Measurements from ENCODE around the gene GPR150.

The GPR150 gene

GRCh38 chr5:95623706-95624105 lies 3.8 kb downstream of the GPR150 start:
- DNase-seq (ENCODE audit: low read depth): no peak
- no peak for TF ChIP-seq POLR2A (IDR thresholded peaks at IDR 0.05; ENCODE audit: extremely low read depth, insufficient read length)
- TF ChIP-seq MYC (IDR thresholded peaks at IDR 0.05; ENCODE audit: low read depth, low read length): no peak
- TF ChIP-seq CTCF (IDR thresholded peaks at IDR 0.05; ENCODE audit: low read depth, low read length): no peak
- no peak for TF ChIP-seq MAX (IDR thresholded peaks at IDR 0.05; ENCODE audit: low read depth, low read length)
- no peak overlapping the region for H3K4me3 ChIP-seq (ENCODE audit: low read depth, low read length)

- DNase-seq (ENCODE audit: low read depth): no peak
These were observed 4.5 kb downstream of the GPR150 start for GRCh38 chr5:95624368-95624767.

GRCh38 chr5:95626701-95627100 lies 6.8 kb downstream of the GPR150 start:
- TF ChIP-seq CTCF (IDR thresholded peaks at IDR 0.05; ENCODE audit: low read depth, low read length) (no peak), MYC (IDR thresholded peaks at IDR 0.05; ENCODE audit: low read depth, low read length) (no peak), MAX (IDR thresholded peaks at IDR 0.05; ENCODE audit: low read depth, low read length) (no peak), POLR2A (IDR thresholded peaks at IDR 0.05; ENCODE audit: extremely low read depth, insufficient read length) (no peak)
- DNase-seq (ENCODE audit: low read depth): no peak

More at GRCh38 chr5:95624368-95624767, 4.5 kb downstream of the GPR150 start:
- H3K4me3 ChIP-seq (ENCODE audit: low read depth, low read length): no peak overlapping the region
- TF ChIP-seq CTCF (IDR thresholded peaks at IDR 0.05; ENCODE audit: low read depth, low read length): no peak
- no peak for TF ChIP-seq MAX (IDR thresholded peaks at IDR 0.05; ENCODE audit: low read depth, low read length)

GRCh38 chr5:95627971-95628810 lies 8.3 kb downstream of the GPR150 start:
- no peak for DNase-seq (ENCODE audit: low read depth)
- TF ChIP-seq MYC (IDR thresholded peaks at IDR 0.05; ENCODE audit: low read depth, low read length) (no peak), MAX (IDR thresholded peaks at IDR 0.05; ENCODE audit: low read depth, low read length) (no peak), CTCF (IDR thresholded peaks at IDR 0.05; ENCODE audit: low read depth, low read length) (no peak), POLR2A (IDR thresholded peaks at IDR 0.05; ENCODE audit: extremely low read depth, insufficient read length) (no peak)
- H3K4me3 ChIP-seq (ENCODE audit: low read depth, low read length): no peak overlapping the region

More at GRCh38 chr5:95626701-95627100, 6.8 kb downstream of the GPR150 start:
- no peak overlapping the region for H3K4me3 ChIP-seq (ENCODE audit: low read depth, low read length)

GRCh38 chr5:95628933-95629332 lies 9.0 kb downstream of the GPR150 start:
- TF ChIP-seq CTCF (IDR thresholded peaks at IDR 0.05; ENCODE audit: low read depth, low read length): no peak
- no peak for TF ChIP-seq POLR2A (IDR thresholded peaks at IDR 0.05; ENCODE audit: extremely low read depth, insufficient read length)
- no peak for TF ChIP-seq MYC (IDR thresholded peaks at IDR 0.05; ENCODE audit: low read depth, low read length)
- no peak for TF ChIP-seq MAX (IDR thresholded peaks at IDR 0.05; ENCODE audit: low read depth, low read length)
- DNase-seq (ENCODE audit: low read depth): no peak
- H3K4me3 ChIP-seq (ENCODE audit: low read depth, low read length): no peak overlapping the region
